Lower leg skin (tissue), 3 donors: ENCODE results near the gene NPTX2.

Experiments used
- POLR2A ChIP-seq, 2 donors: fragments of 450-650 bp; IDR thresholded peaks; one replicate each; pipeline ENCODE4 v1.6.1; 2016 to 2017; ENCODE audit warnings: antibody characterized with exemption in 2 of 2, mild to moderate bottlenecking in 1 of 2, moderate library complexity in 1 of 2
- TF ChIP-seq, protein P1 (sequence below), 3 donors: fragments of 450-650 bp; IDR thresholded peaks; one replicate each; pipeline ENCODE4 v1.5.1; 2016; ENCODE audit warnings: antibody characterized with exemption in 3 of 3, mild to moderate bottlenecking in 3 of 3, moderate library complexity in 2 of 3

DNA sequence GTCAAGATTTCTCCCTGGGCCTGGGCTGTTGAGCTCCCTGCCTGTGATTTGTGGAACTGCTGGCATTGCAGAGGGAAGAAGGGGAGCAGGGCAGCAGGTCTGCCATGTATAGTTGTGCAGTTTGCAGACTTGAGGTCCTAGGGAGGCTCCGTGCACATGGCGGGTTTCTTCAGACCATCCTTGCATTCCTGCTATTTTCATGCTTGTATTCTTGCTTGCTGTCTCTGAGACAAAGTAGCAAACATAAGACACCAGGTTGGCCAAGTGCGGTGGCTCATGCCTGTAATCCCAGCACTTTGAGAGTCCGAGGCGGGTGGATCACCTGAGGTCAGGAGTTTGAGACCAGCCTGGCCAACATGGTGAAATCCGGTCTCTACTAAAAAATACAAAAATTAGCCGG is 61.1 kb downstream of the NPTX2 start:
- TF ChIP-seq, protein P1, sequence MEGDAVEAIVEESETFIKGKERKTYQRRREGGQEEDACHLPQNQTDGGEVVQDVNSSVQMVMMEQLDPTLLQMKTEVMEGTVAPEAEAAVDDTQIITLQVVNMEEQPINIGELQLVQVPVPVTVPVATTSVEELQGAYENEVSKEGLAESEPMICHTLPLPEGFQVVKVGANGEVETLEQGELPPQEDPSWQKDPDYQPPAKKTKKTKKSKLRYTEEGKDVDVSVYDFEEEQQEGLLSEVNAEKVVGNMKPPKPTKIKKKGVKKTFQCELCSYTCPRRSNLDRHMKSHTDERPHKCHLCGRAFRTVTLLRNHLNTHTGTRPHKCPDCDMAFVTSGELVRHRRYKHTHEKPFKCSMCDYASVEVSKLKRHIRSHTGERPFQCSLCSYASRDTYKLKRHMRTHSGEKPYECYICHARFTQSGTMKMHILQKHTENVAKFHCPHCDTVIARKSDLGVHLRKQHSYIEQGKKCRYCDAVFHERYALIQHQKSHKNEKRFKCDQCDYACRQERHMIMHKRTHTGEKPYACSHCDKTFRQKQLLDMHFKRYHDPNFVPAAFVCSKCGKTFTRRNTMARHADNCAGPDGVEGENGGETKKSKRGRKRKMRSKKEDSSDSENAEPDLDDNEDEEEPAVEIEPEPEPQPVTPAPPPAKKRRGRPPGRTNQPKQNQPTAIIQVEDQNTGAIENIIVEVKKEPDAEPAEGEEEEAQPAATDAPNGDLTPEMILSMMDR (IDR thresholded peaks at IDR 0.05): no peak
- no peak for TF ChIP-seq POLR2A (IDR thresholded peaks at IDR 0.05)
